Fibroblast of skin of scalp (primary cell): ENCODE data around the gene ARHGAP32.
"Not testable (repeated sequence)": the region's sequence is repeated elsewhere in the genome, so short reads cannot be mapped to it uniquely, and the experiment has no call there.

Experiments used
- DNase-seq: peaks from one replicate; pipeline ENCODE4 v3.0.0-alpha.2; 2013

The ARHGAP32 gene

GRCh38 chr11:129202646-129203045 is 10.5 kb upstream of the ARHGAP32 start:
- no peak for DNase-seq

- no peak for DNase-seq
These were observed 3.6 kb upstream of the ARHGAP32 start for GRCh38 chr11:129195682-129196081.

- peak; percentile 5 for DNase-seq
These were observed 476 bp downstream of the ARHGAP32 start for GRCh38 chr11:129191649-129192048.

GRCh38 chr11:129190087-129190486 is 2.0 kb downstream of the ARHGAP32 start:
- peak; percentile 17 for DNase-seq

- no peak for DNase-seq
These were observed 2.5 kb downstream of the ARHGAP32 start for GRCh38 chr11:129189646-129190045.

- DNase-seq: not testable (repeated sequence)
These were observed 7.0 kb downstream of the ARHGAP32 start for GRCh38 chr11:129185082-129185481.

GRCh38 chr11:129184581-129184980 is 7.5 kb downstream of the ARHGAP32 start:
- DNase-seq: no peak

GRCh38 chr11:129167315-129167714 is 24.8 kb downstream of the ARHGAP32 start:
- no peak for DNase-seq

GRCh38 chr11:129163714-129164164 is 28.4 kb downstream of the ARHGAP32 start:
- DNase-seq: no peak

- not testable (repeated sequence) for DNase-seq
These were observed 35.0 kb downstream of the ARHGAP32 start for GRCh38 chr11:129157080-129157479.

GRCh38 chr11:129155745-129156144 is 36.4 kb downstream of the ARHGAP32 start:
- DNase-seq: no peak

GRCh38 chr11:129148487-129148886 is 43.6 kb downstream of the ARHGAP32 start:
- no peak for DNase-seq

GRCh38 chr11:129146191-129146590 is 45.9 kb downstream of the ARHGAP32 start:
- peak; percentile 56 for DNase-seq

- DNase-seq: no peak
These were observed 46.8 kb downstream of the ARHGAP32 start for GRCh38 chr11:129145276-129145675.

- DNase-seq: no peak
These were observed 47.9 kb downstream of the ARHGAP32 start for GRCh38 chr11:129144256-129144655.

- peak; percentile 99 for DNase-seq
These were observed 48.8 kb downstream of the ARHGAP32 start for GRCh38 chr11:129143335-129143734.

GRCh38 chr11:129141748-129142523 is 50.2 kb downstream of the ARHGAP32 start:
- no peak for DNase-seq

- peak; percentile 61 for DNase-seq
These were observed 60.8 kb downstream of the ARHGAP32 start for GRCh38 chr11:129131316-129131715.

- DNase-seq: not testable (repeated sequence)
These were observed 63.1 kb downstream of the ARHGAP32 start for GRCh38 chr11:129128881-129129620.

- DNase-seq: no peak
These were observed 73.1 kb downstream of the ARHGAP32 start for GRCh38 chr11:129119036-129119435.

- peak; percentile 70 for DNase-seq
These were observed 74.4 kb downstream of the ARHGAP32 start for GRCh38 chr11:129117595-129118350.

GRCh38 chr11:129115652-129116586 is 76.2 kb downstream of the ARHGAP32 start:
- DNase-seq: peak; percentile 51
